Measurements from ENCODE around the gene PEX5L.
A peak's percentile ranks its signal among the peaks of the same experiment; 100 is the strongest.

Gene PEX5L

DNA sequence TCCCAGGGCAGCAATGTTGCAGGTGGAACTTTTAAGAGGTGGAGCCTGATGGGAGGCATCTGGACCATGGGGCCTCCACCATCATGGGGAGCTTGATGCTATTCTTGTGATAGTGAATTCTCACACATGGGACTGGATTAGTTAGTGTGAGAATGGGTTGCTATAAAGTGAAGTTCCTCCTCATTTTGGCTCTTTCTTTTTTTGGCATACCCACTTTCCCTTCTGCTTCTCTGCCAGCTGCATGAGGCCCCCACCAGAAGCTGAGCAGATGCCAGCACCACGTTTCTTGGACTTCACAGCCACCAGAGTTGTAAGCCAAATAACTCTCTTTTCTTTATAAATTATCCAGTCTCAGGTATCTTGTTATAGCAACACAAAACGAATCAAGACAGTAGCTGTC lies 101.0 kb downstream of the PEX5L start:
- peaks cover 8% of the 10 kb centered on the region for H3K4me1 ChIP-seq
- H3K27me3 ChIP-seq (ENCODE audit: low read depth): no peaks in the 10 kb centered on the region
- in situ Hi-C loops (cut with MboI; ENCODE audit: low sequenced_read_pairs): no loop called here
- H3K4me3 ChIP-seq: no peak overlapping the region
- DNase-seq (ENCODE audit: low spot score in 2 of 2): no peak
- H3K9me3 ChIP-seq: no peaks in the 10 kb centered on the region
- no peaks in the 10 kb centered on the region for H3K36me3 ChIP-seq (replicated peaks)

DNA sequence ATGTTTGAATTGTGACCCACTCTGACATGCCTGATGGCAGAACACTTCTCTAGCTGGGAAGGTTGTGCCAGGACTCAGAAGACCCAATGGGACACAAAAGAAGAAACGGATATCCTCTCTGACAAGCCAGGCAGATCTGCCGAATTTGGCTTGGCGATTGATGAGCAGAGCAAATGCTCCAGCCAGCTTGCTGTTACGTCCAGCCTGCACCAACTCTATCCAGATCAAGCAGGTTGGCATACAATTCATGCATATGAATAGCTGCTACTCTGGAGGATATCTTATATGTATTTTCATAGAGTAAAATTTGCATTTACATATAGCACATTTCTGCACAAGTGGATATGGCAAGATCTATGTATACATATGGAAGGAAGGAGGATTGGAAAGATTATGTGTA lies 102.8 kb downstream of the PEX5L start:
- no peak overlapping the region for H3K4me3 ChIP-seq
- no peaks in the 10 kb centered on the region for H3K27me3 ChIP-seq (ENCODE audit: low read depth)
- H3K36me3 ChIP-seq (replicated peaks): no peaks in the 10 kb centered on the region
- no peaks in the 10 kb centered on the region for H3K9me3 ChIP-seq
- no peak for DNase-seq (ENCODE audit: low spot score in 2 of 2)
- in situ Hi-C loops (cut with MboI; ENCODE audit: low sequenced_read_pairs): no loop called here
- peaks cover 8% of the 10 kb centered on the region for H3K4me1 ChIP-seq

DNA sequence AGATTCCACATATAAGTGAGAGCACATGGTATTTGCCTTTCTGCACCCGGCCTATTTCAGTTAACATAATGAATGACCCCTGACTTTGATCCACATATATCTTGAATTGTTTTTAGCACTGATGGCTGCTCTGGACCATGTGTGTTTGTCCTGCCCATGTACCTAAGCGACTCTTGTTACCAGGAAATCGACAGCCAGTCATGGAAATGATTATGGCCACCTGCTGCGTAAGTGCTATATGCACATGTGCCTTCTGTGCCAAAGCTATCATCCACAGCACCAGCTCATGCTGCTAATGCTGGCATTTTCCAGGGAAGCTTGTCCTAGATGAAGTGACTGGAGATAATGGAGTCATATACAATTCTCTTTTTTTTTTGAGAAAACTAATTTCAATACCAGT lies 103.7 kb downstream of the PEX5L start:
- in situ Hi-C loops (cut with MboI; ENCODE audit: low sequenced_read_pairs): no loop called here
- Histone ChIP-seq H3K27me3 (ENCODE audit: low read depth) (no peaks in the 10 kb centered on the region), H3K4me3 (no peak overlapping the region), H3K9me3 (no peaks in the 10 kb centered on the region), H3K4me1 (peaks cover 9% of the 10 kb centered on the region), H3K36me3 (replicated peaks) (no peaks in the 10 kb centered on the region)
- no peak for DNase-seq (ENCODE audit: low spot score in 2 of 2)

DNA sequence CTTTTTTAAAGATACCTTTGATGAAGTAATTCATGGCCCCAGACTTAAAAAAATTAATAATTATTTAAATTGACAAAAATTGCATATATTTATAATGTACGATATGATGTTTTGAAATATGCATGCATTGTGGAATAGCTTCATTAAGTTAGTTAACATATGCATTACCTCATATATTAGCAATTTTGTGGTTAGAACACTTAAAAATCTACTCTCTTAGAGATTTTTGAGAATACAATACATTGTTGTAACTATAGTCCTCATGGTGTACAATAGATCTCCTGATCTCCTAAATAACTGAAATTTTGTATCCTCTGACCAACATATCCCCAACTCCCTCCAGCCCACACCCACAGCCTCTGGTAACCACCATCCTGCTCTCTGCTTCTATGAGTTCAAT lies 104.1 kb downstream of the PEX5L start:
- peaks cover 5% of the 10 kb centered on the region for H3K4me1 ChIP-seq

DNA sequence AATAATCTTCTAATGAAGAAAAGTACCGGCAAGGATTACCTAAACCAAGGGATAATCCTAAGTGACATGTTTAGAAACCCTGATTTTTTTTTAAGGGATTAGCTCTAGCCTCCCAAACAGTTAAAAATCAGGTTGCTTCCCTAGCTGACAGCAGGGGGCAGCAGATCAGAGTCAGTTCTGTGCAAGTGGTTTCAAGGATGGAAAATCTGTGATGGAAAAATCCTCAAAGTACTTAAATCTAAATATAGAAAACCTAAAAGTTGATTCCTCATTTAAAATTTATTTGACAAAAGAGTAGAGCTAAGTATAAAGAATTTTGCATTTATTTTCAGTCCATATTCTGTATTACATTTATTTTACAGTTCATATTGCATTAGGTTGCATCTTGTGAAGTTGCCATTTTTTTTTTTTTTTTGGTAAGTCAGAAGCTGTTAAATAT lies 107.6 kb downstream of the PEX5L start:
- no peak overlapping the region for H3K4me3 ChIP-seq
- no peaks in the 10 kb centered on the region for H3K9me3 ChIP-seq
- H3K4me1 ChIP-seq: peaks cover 5% of the 10 kb centered on the region
- H3K36me3 ChIP-seq (replicated peaks): no peaks in the 10 kb centered on the region
- H3K27me3 ChIP-seq (ENCODE audit: low read depth): no peaks in the 10 kb centered on the region
- peak; percentile 80 to 83 for DNase-seq (ENCODE audit: low spot score in 2 of 2)
- in situ Hi-C loops (cut with MboI; ENCODE audit: low sequenced_read_pairs): no loop called here

More for the DNA sequence above, 104.1 kb downstream of the PEX5L start:
- no peak for DNase-seq (ENCODE audit: low spot score in 2 of 2)
- H3K4me3 ChIP-seq: no peak overlapping the region
- no peaks in the 10 kb centered on the region for H3K27me3 ChIP-seq (ENCODE audit: low read depth)
- in situ Hi-C loops (cut with MboI; ENCODE audit: low sequenced_read_pairs): no loop called here
- no peaks in the 10 kb centered on the region for H3K36me3 ChIP-seq (replicated peaks)
- no peaks in the 10 kb centered on the region for H3K9me3 ChIP-seq

DNA sequence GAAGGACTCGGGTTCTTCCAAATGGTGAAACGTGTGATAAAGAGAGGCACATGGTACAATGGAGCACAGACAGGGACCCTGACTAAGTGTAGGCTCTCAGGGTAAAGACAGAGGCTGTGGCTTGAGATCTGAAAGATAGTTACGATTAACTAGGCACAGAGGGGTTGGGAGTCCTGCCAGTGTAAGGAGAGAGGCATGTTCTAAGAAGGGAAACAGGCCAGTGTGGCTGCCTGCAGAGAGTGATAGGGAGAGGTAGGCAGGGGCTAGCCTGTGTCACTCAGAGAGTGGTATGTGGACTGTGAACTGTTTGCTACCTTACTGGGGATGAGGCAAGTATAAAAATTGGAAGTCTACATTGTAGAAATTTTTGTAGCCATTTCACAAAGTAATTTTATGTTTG lies 109.5 kb downstream of the PEX5L start:
- Histone ChIP-seq H3K27me3 (ENCODE audit: low read depth) (no peaks in the 10 kb centered on the region), H3K4me3 (no peak overlapping the region), H3K36me3 (replicated peaks) (no peaks in the 10 kb centered on the region), H3K9me3 (no peaks in the 10 kb centered on the region), H3K4me1 (peaks cover 5% of the 10 kb centered on the region)
- no peak for DNase-seq (ENCODE audit: low spot score in 2 of 2)
- in situ Hi-C loops (cut with MboI; ENCODE audit: low sequenced_read_pairs): no loop called here

DNA sequence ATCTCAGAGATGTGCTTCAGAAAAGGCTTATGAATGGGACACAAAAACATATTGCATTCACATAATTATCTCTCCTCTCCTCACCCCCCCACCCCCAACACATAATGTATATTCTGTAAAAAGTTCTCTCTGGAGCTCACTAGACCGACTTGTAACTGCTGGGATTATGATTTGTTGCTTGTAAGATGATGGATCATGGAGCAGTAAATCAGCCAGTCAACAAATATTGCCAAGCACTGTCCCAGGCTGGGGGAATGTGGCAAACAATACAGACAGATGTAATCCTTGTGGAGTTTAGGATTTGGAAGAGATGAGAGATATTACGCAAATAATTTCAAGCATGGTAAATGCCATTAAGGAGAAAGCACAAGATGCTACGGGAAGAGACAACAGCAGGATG lies 114.8 kb downstream of the PEX5L start:
- Histone ChIP-seq H3K27me3 (ENCODE audit: low read depth) (no peaks in the 10 kb centered on the region), H3K9me3 (no peaks in the 10 kb centered on the region), H3K4me1 (no peaks in the 10 kb centered on the region), H3K4me3 (no peak overlapping the region), H3K36me3 (replicated peaks) (no peaks in the 10 kb centered on the region)
- no peak for DNase-seq (ENCODE audit: low spot score in 2 of 2)
- in situ Hi-C loops (cut with MboI; ENCODE audit: low sequenced_read_pairs): no loop called here

DNA sequence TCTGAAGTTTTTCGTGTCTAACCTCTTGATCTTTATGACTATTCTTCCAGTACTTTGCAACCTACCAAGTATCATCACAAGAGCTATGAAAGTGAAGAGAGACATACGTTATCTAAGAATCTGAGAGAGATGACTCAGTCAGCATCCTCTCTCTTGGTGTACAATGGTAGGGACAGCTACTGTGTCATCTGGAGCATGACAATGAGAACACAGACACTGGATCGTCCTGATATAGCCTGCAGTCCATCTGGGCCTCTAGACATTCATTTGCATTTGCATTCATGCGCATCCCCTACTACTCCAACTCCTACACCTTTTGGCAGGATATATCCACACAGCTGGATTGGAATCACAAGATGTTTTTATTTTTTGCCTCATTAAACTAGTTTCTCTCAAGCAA lies 115.2 kb downstream of the PEX5L start:
- Histone ChIP-seq H3K27me3 (ENCODE audit: low read depth) (no peaks in the 10 kb centered on the region), H3K4me3 (no peak overlapping the region), H3K9me3 (no peaks in the 10 kb centered on the region), H3K36me3 (replicated peaks) (no peaks in the 10 kb centered on the region), H3K4me1 (no peaks in the 10 kb centered on the region)
- no peak for DNase-seq (ENCODE audit: low spot score in 2 of 2)
- in situ Hi-C loops (cut with MboI; ENCODE audit: low sequenced_read_pairs): no loop called here

DNA sequence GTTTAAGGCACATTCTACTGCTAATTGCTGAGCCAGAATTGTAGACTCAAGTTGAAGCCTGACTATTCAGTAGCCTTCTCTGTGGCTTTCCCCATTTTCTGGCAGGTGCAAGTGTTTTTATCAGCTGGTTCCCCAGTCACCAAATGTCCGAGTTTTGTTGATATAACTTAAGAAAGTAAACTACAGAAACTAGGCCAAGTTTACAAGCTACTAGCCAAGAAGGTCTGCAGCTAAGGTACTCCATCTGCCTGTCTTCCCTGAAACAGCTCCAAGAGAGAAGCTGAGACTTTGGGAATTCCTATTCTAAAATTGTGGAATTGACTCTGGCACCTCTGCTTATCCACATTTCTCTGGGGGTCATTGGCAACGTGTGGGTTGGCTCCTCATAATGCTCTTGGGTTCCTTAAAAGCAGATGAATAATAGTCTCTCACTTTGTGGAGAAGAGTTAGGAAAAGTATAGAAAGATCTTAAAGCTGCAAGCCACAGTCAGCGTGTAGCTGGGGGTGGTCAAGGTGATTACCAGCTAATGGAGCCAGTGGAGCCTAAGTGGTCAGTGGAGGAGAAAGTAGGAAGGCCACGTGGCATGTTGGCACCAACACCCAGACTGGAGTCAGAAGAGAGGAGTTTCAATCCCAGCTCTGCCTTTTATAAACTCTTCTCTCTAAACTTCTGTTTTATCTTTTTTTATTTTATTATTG lies 128.8 kb downstream of the PEX5L start:
- Histone ChIP-seq H3K36me3 (replicated peaks) (no peaks in the 10 kb centered on the region), H3K4me3 (no peak overlapping the region), H3K27me3 (ENCODE audit: low read depth) (no peaks in the 10 kb centered on the region), H3K4me1 (no peaks in the 10 kb centered on the region), H3K9me3 (no peaks in the 10 kb centered on the region)
- in situ Hi-C loops (cut with MboI; ENCODE audit: low sequenced_read_pairs): no loop called here
- DNase-seq (ENCODE audit: low spot score in 2 of 2): no peak

DNA sequence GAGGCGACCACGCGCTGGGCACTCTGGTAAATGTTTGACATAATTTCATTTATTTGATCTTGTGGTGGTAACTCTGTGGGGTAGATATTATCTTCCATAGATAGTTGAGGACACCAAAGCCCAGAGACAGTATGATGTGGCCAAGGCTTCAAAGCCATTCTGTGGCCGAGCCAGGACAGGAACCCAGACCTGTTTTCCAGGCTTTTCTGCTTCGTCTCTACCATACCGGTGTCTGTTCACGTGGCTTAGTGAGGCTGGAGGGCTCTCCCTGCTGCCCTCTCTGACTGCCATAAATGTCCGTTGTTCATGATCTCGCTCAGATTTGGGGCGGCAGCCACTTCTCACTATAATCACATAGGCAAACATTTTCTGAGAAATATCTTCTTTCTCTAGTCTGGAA lies 134.7 kb downstream of the PEX5L start:
- in situ Hi-C loops (cut with MboI; ENCODE audit: low sequenced_read_pairs): no loop called here
- DNase-seq (ENCODE audit: low spot score in 2 of 2): no peak
- Histone ChIP-seq H3K4me3 (no peak overlapping the region), H3K9me3 (no peaks in the 10 kb centered on the region), H3K4me1 (peaks cover 7% of the 10 kb centered on the region), H3K36me3 (replicated peaks) (no peaks in the 10 kb centered on the region), H3K27me3 (ENCODE audit: low read depth) (peaks cover 17% of the 10 kb centered on the region)

DNA sequence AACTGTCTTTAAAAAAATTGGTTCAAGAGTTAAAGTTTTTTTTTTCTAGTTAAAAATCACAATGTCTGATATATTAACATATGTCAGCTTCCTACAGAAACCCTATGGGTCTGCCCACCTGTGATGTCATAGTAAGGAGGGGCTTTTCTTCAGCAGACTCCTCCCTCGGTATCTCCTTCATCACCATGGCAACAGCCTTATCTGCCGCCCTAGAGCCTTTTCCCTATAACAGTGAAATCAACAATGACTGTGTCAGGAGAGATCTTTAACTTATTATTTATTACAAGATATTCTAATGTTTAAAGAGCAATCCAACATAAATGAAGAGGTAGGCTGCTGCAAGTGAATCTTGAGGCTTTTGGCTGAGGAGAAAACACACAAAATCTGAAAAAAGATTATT lies 138.7 kb downstream of the PEX5L start:
- in situ Hi-C loops (cut with MboI; ENCODE audit: low sequenced_read_pairs): no loop called here
- H3K27me3 ChIP-seq (ENCODE audit: low read depth): peaks cover 22% of the 10 kb centered on the region
- H3K4me1 ChIP-seq: peaks cover 7% of the 10 kb centered on the region
- H3K4me3 ChIP-seq: no peak overlapping the region
- no peaks in the 10 kb centered on the region for H3K36me3 ChIP-seq (replicated peaks)
- no peaks in the 10 kb centered on the region for H3K9me3 ChIP-seq
- DNase-seq (ENCODE audit: low spot score in 2 of 2): peak; percentile 77 to 79

DNA sequence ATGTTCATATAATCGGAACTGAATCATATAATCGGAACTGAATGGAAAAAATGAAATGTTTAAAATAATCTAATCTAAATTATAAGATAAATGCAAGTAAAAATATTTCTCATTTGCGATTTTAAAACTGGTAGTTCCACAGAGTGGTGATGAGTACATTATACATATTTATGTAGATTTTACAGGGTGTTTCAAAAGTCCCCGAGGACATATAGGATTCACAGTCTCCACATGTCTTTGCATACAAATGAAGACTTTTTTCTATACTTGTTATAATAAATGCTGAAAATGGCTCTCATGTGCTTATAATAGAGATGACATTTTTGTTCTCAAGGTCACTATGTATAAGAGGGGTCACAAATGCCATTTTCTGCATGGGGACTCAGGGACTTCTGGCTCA lies 139.5 kb downstream of the PEX5L start:
- Histone ChIP-seq H3K4me3 (no peak overlapping the region), H3K4me1 (peaks cover 7% of the 10 kb centered on the region), H3K36me3 (replicated peaks) (no peaks in the 10 kb centered on the region), H3K27me3 (ENCODE audit: low read depth) (peaks cover 22% of the 10 kb centered on the region), H3K9me3 (no peaks in the 10 kb centered on the region)
- in situ Hi-C loops (cut with MboI; ENCODE audit: low sequenced_read_pairs): no loop called here
- no peak for DNase-seq (ENCODE audit: low spot score in 2 of 2)

DNA sequence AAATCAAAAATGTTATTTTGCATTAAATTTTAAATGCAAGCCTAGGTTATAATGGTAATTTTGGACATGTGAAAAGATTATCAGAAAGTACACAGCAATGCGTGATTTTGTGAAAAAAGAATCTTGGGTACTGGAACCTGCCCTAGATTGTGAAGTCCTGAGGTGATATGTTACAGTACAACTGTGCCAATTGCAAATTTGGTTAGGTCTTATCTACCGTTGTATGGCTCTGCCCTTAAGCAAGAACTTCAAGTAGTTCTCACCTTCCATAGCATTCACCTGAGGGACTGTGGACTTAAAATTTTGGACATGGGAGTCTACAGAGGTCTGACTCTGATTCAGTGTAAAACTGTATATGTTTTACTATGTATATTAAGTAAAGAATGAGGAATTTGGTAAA lies 140.2 kb downstream of the PEX5L start:
- DNase-seq (ENCODE audit: low spot score in 2 of 2): no peak
- no peaks in the 10 kb centered on the region for H3K36me3 ChIP-seq (replicated peaks)
- in situ Hi-C loops (cut with MboI; ENCODE audit: low sequenced_read_pairs): no loop called here
- H3K27me3 ChIP-seq (ENCODE audit: low read depth): peaks cover 15% of the 10 kb centered on the region
- H3K4me1 ChIP-seq: peaks cover 7% of the 10 kb centered on the region
- H3K9me3 ChIP-seq: no peaks in the 10 kb centered on the region
- no peak overlapping the region for H3K4me3 ChIP-seq

DNA sequence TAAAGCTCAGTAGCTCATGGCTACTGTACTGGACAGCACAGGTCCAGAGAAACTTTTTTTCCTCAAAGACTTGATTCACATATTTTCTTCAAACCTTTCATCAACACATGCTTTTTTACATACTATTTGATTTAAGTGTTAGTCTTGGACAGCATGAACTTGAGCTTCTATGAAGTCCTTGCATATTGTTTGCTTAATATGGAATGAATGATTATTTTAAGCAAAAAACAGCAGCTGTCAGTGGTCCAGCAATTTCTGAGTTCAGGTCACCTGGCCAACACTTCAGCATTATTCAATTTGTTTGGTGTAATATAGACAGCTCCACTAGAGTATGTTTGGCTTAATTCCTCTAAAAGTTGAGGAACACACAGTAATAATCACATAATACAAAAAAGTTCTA lies 141.4 kb downstream of the PEX5L start:
- no peak overlapping the region for H3K4me3 ChIP-seq
- H3K9me3 ChIP-seq: no peaks in the 10 kb centered on the region
- in situ Hi-C loops (cut with MboI; ENCODE audit: low sequenced_read_pairs): no loop called here
- peaks cover 6% of the 10 kb centered on the region for H3K27me3 ChIP-seq (ENCODE audit: low read depth)
- peaks cover 7% of the 10 kb centered on the region for H3K4me1 ChIP-seq
- H3K36me3 ChIP-seq (replicated peaks): no peaks in the 10 kb centered on the region
- DNase-seq (ENCODE audit: low spot score in 2 of 2): no peak
